ENCODE results near the gene ERG. TPM values are rescaled to one million over a fixed set of nuclear protein-coding genes. Genes with fewer than 3 reads are reported as not detected.

Gene ERG
- total and polyA plus RNA-seq, 4 donors, result 3.3 to 6.0 (median 4.1) TPM

GRCh38 chr21:38413958-38414548 is 84.2 kb downstream of the ERG start:
- Histone ChIP-seq H3K27me3 (ENCODE audit: control insufficient read depth in 4 of 4, insufficient read depth in 4 of 4, low read length in 3 of 4) (peaks cover 0 to 4% (median 0%) of the 10 kb centered on the region in 4 donors), H3K4me1 (ENCODE audit: control insufficient read depth in 4 of 4, insufficient read depth in 4 of 4, low read length in 3 of 4) (no peaks in the 10 kb centered on the region), H3K9ac (ENCODE audit: low read depth in 1 of 2, low read length in 2 of 2) (no peak overlapping the region), H3K9me3 (ENCODE audit: control insufficient read depth in 4 of 4, low read length in 3 of 4) (no peaks in the 10 kb centered on the region), H3K4me3 (ENCODE audit: low read depth in 1 of 3, low read length in 3 of 3) (no peak overlapping the region), H3K36me3 (ENCODE audit: control insufficient read depth in 4 of 4, insufficient read depth in 3 of 4, low read depth in 1 of 4, low read length in 3 of 4) (no peaks in the 10 kb centered on the region), H3K27ac (ENCODE audit: low read depth in 1 of 2, low read length in 2 of 2) (no peak overlapping the region)
- DNase-seq (ENCODE audit: low spot score), result no peak
- no peak for TF ChIP-seq SP1 (IDR thresholded peaks at IDR 0.05)
- no peak for TF ChIP-seq ATF3 (IDR thresholded peaks at IDR 0.05)
- no peak for TF ChIP-seq RAD21 (IDR thresholded peaks at IDR 0.05)
- no peak for TF ChIP-seq REST (IDR thresholded peaks at IDR 0.05)
- TF ChIP-seq HNF4G (IDR thresholded peaks at IDR 0.05), result no peak
- TF ChIP-seq HNF4A (conservative IDR thresholded peaks at IDR 0.05), result no peak
- no peak for TF ChIP-seq YY1 (IDR thresholded peaks at IDR 0.05)
- TF ChIP-seq CTCF (IDR thresholded peaks at IDR 0.05; ENCODE audit: low read depth, low read length, missing input control), result no peak
- 83% methylated on average over 3 of the region's 3 CpGs for WGBS

- no peaks in the 10 kb centered on the region for H3K4me1 ChIP-seq (ENCODE audit: control insufficient read depth in 4 of 4, insufficient read depth in 4 of 4, low read length in 3 of 4)
- TF ChIP-seq TAF1 (conservative IDR thresholded peaks at IDR 0.05), result no peak
- TF ChIP-seq YY1 (IDR thresholded peaks at IDR 0.05), result no peak
- TF ChIP-seq REST (IDR thresholded peaks at IDR 0.05), result no peak
- H3K27me3 ChIP-seq (ENCODE audit: control insufficient read depth in 4 of 4, insufficient read depth in 4 of 4, low read length in 3 of 4), result no peaks in the 10 kb centered on the region
- WGBS, result 66% methylated on average over 1 of the region's 1 CpG
- H3K9ac ChIP-seq (ENCODE audit: low read depth in 1 of 2, low read length in 2 of 2), result no peak overlapping the region
- DNase-seq (ENCODE audit: low spot score), result no peak
- no peaks in the 10 kb centered on the region for H3K9me3 ChIP-seq (ENCODE audit: control insufficient read depth in 4 of 4, low read length in 3 of 4)
- H3K4me3 ChIP-seq (ENCODE audit: low read depth in 1 of 3, low read length in 3 of 3), result no peak overlapping the region
- no peak overlapping the region for H3K27ac ChIP-seq (ENCODE audit: low read depth in 1 of 2, low read length in 2 of 2)
- H3K36me3 ChIP-seq (ENCODE audit: control insufficient read depth in 4 of 4, insufficient read depth in 3 of 4, low read depth in 1 of 4, low read length in 3 of 4), result no peaks in the 10 kb centered on the region
Observed at GRCh38 chr21:38410466-38410865, 87.8 kb downstream of the ERG start.
